HepG2 (cell line): ENCODE data around the gene CEBPA. TPM values are rescaled to one million over a fixed set of nuclear protein-coding genes. Genes with fewer than 3 reads are reported as not detected.

Experiments
- ATAC-seq: fragments of 200-7000 bp; cut with Tn5 transposase; 3 replicates; pipeline ENCODE4 v1.9.1; 2020; ENCODE audit warnings: mild to moderate bottlenecking, moderate library complexity
- BruUV-seq: library from RNA; stranded (reverse); fragments of 400-500 nt; replicated peaks from 2 replicates; lab custom pipeline; 2021; lab: Mats Ljungman, UMichigan
- CTCF ChIA-PET: fragments of 300-600 bp; formaldehyde crosslinking; extraction: SDS; loops from one replicate; lab custom pipeline; 2021; ENCODE audit warnings: low total read pairs, inconsistent platforms, low intra/inter-chr PET ratio; lab: Yijun Ruan, JAX
- POLR2A ChIA-PET: fragments of 350-600 bp; sonication (Branson Sonifier 250); formaldehyde crosslinking; loops from one replicate; lab custom pipeline; 2020; ENCODE audit warnings: antibody characterized with exemption, inconsistent platforms; lab: Yijun Ruan, JAX
- DNase-seq: peaks from one replicate; pipeline ENCODE4 v3.0.0-alpha.2; 2015; ENCODE audit warnings: low spot score
- FAIRE-seq: peaks from 3 replicates; lab custom pipeline; 2011; peaks lifted over from hg19 to GRCh38; lab: Jason Lieb, UNC
- H2AFZ ChIP-seq: one replicate; pipeline ENCODE4 v1.6.1; 2011; ENCODE audit warnings: low read length, inconsistent platforms
- H3K27ac ChIP-seq: fragments of 300-600 bp; 3 replicates; pipeline ENCODE4 v1.8.0; 2011; ENCODE audit warnings: mixed run types, mild to moderate bottlenecking, mixed read lengths, low read length, inconsistent platforms; ENCODE audit not compliant: insufficient read depth; ENCODE audit errors: extremely low read length
- H3K27me3 ChIP-seq, 2 experiments: fragments of 200-600 bp in 1 of 2; 2 replicates in 1 of 2; 3 replicates in 1 of 2; pipeline versions ENCODE4 v1.6.0 to v1.8.0; 2011; ENCODE audit warnings: low read length in 2 of 2, mild to moderate bottlenecking in 2 of 2, moderate library complexity in 2 of 2, inconsistent platforms in 1 of 2; ENCODE audit not compliant: insufficient read depth in 2 of 2, control insufficient read depth in 1 of 2
- H3K36me3 ChIP-seq, 2 experiments: fragments of 200-600 bp in 1 of 2; replicated peaks in 1 of 2; 2 replicates in 1 of 2; 3 replicates in 1 of 2; pipeline versions ENCODE4 v1.5.1 to v1.8.0; 2011; ENCODE audit warnings: low read length in 2 of 2, inconsistent platforms in 1 of 2; ENCODE audit not compliant: insufficient read depth in 2 of 2, control insufficient read depth in 1 of 2
- H3K4me1 ChIP-seq: 2 replicates; pipeline ENCODE4 v1.5.1; 2012; ENCODE audit warnings: low read length, inconsistent platforms; ENCODE audit not compliant: insufficient read depth
- H3K4me2 ChIP-seq: 2 replicates; pipeline ENCODE4 v1.6.0; 2011; ENCODE audit warnings: low read depth, low read length, inconsistent platforms
- H3K4me3 ChIP-seq, 3 experiments: fragments of 200-600 bp in 1 of 3; sonication (generic), shearing (Covaris generic) in 1 of 3; replicated peaks in 1 of 3; 2 replicates each; pipeline ENCODE4 v1.5.1; 2011 to 2016; ENCODE audit warnings: low read length in 3 of 3, inconsistent platforms in 2 of 3, low read depth in 2 of 3, mild to moderate bottlenecking in 2 of 3, control low read depth in 1 of 3, mixed read lengths in 1 of 3; ENCODE audit not compliant: insufficient read depth in 1 of 3
- H3K79me2 ChIP-seq: one replicate; pipeline ENCODE4 v1.6.1; 2011; ENCODE audit warnings: low read length, inconsistent platforms; ENCODE audit not compliant: insufficient read depth
- H3K9ac ChIP-seq: 2 replicates; pipeline ENCODE4 v1.6.0; 2011; ENCODE audit warnings: mild to moderate bottlenecking, low read depth, low read length, inconsistent platforms; ENCODE audit not compliant: insufficient read depth
- H3K9me3 ChIP-seq: 2 replicates; pipeline ENCODE4 v1.5.1; 2012; ENCODE audit warnings: mild to moderate bottlenecking, low read length
- H4K20me1 ChIP-seq: 2 replicates; pipeline ENCODE4 v1.6.0; 2011; ENCODE audit warnings: inconsistent platforms, mild to moderate bottlenecking, low read length, moderate library complexity; ENCODE audit not compliant: insufficient read depth
- BCL6 ChIP-seq: IDR thresholded peaks from 2 replicates; pipeline ENCODE4 v1.6.1; 2016; ENCODE audit warnings: missing genetic modification reagents, missing compliant biosample characterization
- DBP ChIP-seq: sonication (generic); formaldehyde crosslinking; IDR thresholded peaks from 2 replicates; pipeline ENCODE4 v1.4.0; 2020; ENCODE audit warnings: missing genetic modification reagents; ENCODE audit errors: not compliant biosample characterization
- E2F2 ChIP-seq: sonication (generic); formaldehyde crosslinking; IDR thresholded peaks from 2 replicates; pipeline ENCODE4 v1.4.0; 2020; ENCODE audit warnings: missing genetic modification reagents, borderline replicate concordance
- ELK4 ChIP-seq: sonication (generic); formaldehyde crosslinking; IDR thresholded peaks from 2 replicates; pipeline ENCODE4 v1.9.0; 2021; ENCODE audit warnings: missing genetic modification reagents, borderline replicate concordance
- HNF4G ChIP-seq, 2 experiments: sonication (generic) in 1 of 2; formaldehyde crosslinking in 1 of 2; IDR thresholded peaks; 2 replicates each; pipeline versions ENCODE4 v1.4.0 to v1.6.1; 2011 to 2020; ENCODE audit warnings: borderline replicate concordance in 2 of 2, low read depth in 2 of 2, mild to moderate bottlenecking in 2 of 2, low read length in 1 of 2, missing genetic modification reagents in 1 of 2, moderate library complexity in 1 of 2
- MTF2 ChIP-seq: sonication (generic); formaldehyde crosslinking; IDR thresholded peaks from 2 replicates; pipeline ENCODE4 v1.5.0; 2020; ENCODE audit warnings: missing genetic modification reagents, borderline replicate concordance
- NKX3-1 ChIP-seq: sonication (generic); formaldehyde crosslinking; IDR thresholded peaks from 2 replicates; pipeline ENCODE4 v1.5.0; 2020; ENCODE audit warnings: missing genetic modification reagents
- SKI ChIP-seq: fragments of 450-650 bp; IDR thresholded peaks from one replicate; pipeline ENCODE4 v1.6.1; 2018; ENCODE audit warnings: mild to moderate bottlenecking; ENCODE audit not compliant: partially characterized antibody
- SKIL ChIP-seq: sonication (generic); formaldehyde crosslinking; IDR thresholded peaks from 2 replicates; pipeline ENCODE4 v1.8.0; 2022; ENCODE audit warnings: missing genetic modification reagents, mild to moderate bottlenecking, moderate library complexity, borderline replicate concordance
- TP53 ChIP-seq: sonication (generic); formaldehyde crosslinking; conservative IDR thresholded peaks from 2 replicates; pipeline ENCODE4 v1.4.0; 2020; ENCODE audit warnings: missing genetic modification reagents
- ZNF547 ChIP-seq: sonication (generic); formaldehyde crosslinking; IDR thresholded peaks from 2 replicates; pipeline ENCODE4 v1.5.1; 2020; ENCODE audit warnings: mild to moderate bottlenecking, missing genetic modification reagents
- ZNF678 ChIP-seq: sonication (generic); formaldehyde crosslinking; IDR thresholded peaks from 2 replicates; pipeline ENCODE4 v1.4.0; 2020; ENCODE audit warnings: mild to moderate bottlenecking, missing genetic modification reagents
- ZNF740 ChIP-seq: sonication (generic); formaldehyde crosslinking; IDR thresholded peaks from 2 replicates; pipeline ENCODE4 v1.4.0; 2020; ENCODE audit warnings: missing genetic modification reagents
- WGBS: methylation state at CpG from one replicate; pipeline ENCODE4 v1.1.6; 2017; ENCODE audit warnings: low lambda C conversion rate; 5-methylcytosine and 5-hydroxymethylcytosine counted together
- in situ Hi-C: cut with HindIII; loops from 2 replicates; pipeline ENCODE4 v1.10.0; 2017; ENCODE audit warnings: low pct_unique_long_range_greater_than_20kb; ENCODE audit not compliant: extremely low pct_ligation_motif_present
- intact Hi-C: fragments of 100-400 bp; cut with micrococcal nuclease; formaldehyde crosslinking; loops from one replicate; pipeline ENCODE4 v1.10.0; 2022; ENCODE audit not compliant: unreplicated experiment
- polyA plus RNA-seq, 8 experiments: library from polyadenylated mRNA; depleted of rRNA in 3 of 8; stranded (reverse) in 7 of 8; unstranded in 1 of 8; fragments of >200 nt; fragmentation: Illumina TruSeq in 4 of 8; extraction: Trizol in 4 of 8; gene quantifications; 2 replicates each; pipeline versions ENCODE4 v1.2.1 to v1.2.3, GENCODE V29; 2011 to 2016; ENCODE audit warnings: low read depth in 4 of 8, missing spikeins in 1 of 8, mixed read lengths in 1 of 8; ENCODE audit not compliant: insufficient read depth in 1 of 8
- total RNA-seq, 5 experiments: library from RNA; depleted of rRNA; stranded (reverse); fragments of >200 nt; fragmentation: Illumina TruSeq; extraction: Trizol; gene quantifications; 2 replicates each; pipeline ENCODE4 v1.2.3, GENCODE V29; 2016; ENCODE audit warnings: low read depth in 1 of 5

The CEBPA gene
- total and polyA plus RNA-seq, 2 of the 13 experiments (the other 11 are each of a cell fraction or from before 2014, with no cell fraction given): 24.8 to 103 TPM

GRCh38 chr19:33301144-33301899, 1.0 kb downstream of the CEBPA start:
- CTCF ChIA-PET: interaction anchor here (1.2 to 2.1 kb wide), 2 partner anchors 60 to 72 kb away, joined by 4 to 5 read pairs; partner anchors contain the start of gene CEBPG
- Histone ChIP-seq H3K9ac (peak overlapping the region; percentile 81), H4K20me1 (peaks cover 21% of the 10 kb centered on the region; the same call in 1 of the 2 replicates), H3K36me3 (no peaks in the 10 kb centered on the region; a peak in 1 of 5 replicates), H2AFZ (no peak overlapping the region), H3K4me1 (peaks cover 61% of the 10 kb centered on the region), H3K4me3 (peak overlapping the region; percentile 78 to 89 (median 87)), H3K27ac (peak overlapping the region; percentile 62), H3K79me2 (peaks cover 43% of the 10 kb centered on the region), H3K9me3 (no peaks in the 10 kb centered on the region), H3K4me2 (peak overlapping the region; percentile 94), H3K27me3 (no peaks in the 10 kb centered on the region)
- 0% methylated on average over 4 of the region's 91 CpGs for WGBS
- in situ Hi-C loops: loop anchor here (5.0 kb wide), 2 partner anchors 64 to 101 kb away; no protein-coding TSS in a partner anchor
- intact Hi-C loops: loop anchor here (5.0 kb wide), 1 partner anchor 91 kb away; no protein-coding TSS in a partner anchor
- POLR2A ChIA-PET: interaction anchor here (0.9 to 15.1 kb wide), 15 partner anchors 9 to 102 kb away, joined by 3 to 380 read pairs (median 17); partner anchors contain the start of gene CEBPG
- FAIRE-seq (no peak), ATAC-seq (no peak), DNase-seq (no peak)
- BruUV-seq: no TSS peak
- no peak for TF ChIP-seq HNF4G (IDR thresholded peaks at IDR 0.05; ENCODE audit: borderline replicate concordance, low read depth, low read length)
- no peak for TF ChIP-seq HNF4G (CRISPR knock-in tag; IDR thresholded peaks at IDR 0.05; ENCODE audit: borderline replicate concordance, low read depth)
- no peak for TF ChIP-seq ELK4 (CRISPR knock-in tag)
- no peak for TF ChIP-seq MTF2
- TF ChIP-seq BCL6 (CRISPR knock-in tag): peak; percentile 9; the same call in 1 of the 2 replicates
- TF ChIP-seq ZNF547: peak; percentile 29; the same call in 1 of the 2 replicates
- TF ChIP-seq DBP: no peak
- peak; percentile 34; the same call in 1 of the 2 replicates for TF ChIP-seq NKX3-1
- TF ChIP-seq SKIL (CRISPR knock-in tag): peak; percentile 51; the same call in 1 of the 2 replicates
- TF ChIP-seq ZNF740 (CRISPR knock-in tag): no peak
- peak; percentile 24 for TF ChIP-seq SKI
- TF ChIP-seq ZNF678 (CRISPR knock-in tag): 0 out of 2 replicates have a peak, but pooled peaks have one; percentile 63
- no peak for TF ChIP-seq E2F2 (CRISPR knock-in tag)
- TF ChIP-seq TP53 (CRISPR knock-in tag): no peak
